ENCODE measurements around the gene MAEA. TPM values are rescaled to one million over a fixed set of nuclear protein-coding genes. Genes with fewer than 3 reads are reported as not detected.

MAEA gene
- total RNA-seq, 1 donor: 70.6 TPM

DNA sequence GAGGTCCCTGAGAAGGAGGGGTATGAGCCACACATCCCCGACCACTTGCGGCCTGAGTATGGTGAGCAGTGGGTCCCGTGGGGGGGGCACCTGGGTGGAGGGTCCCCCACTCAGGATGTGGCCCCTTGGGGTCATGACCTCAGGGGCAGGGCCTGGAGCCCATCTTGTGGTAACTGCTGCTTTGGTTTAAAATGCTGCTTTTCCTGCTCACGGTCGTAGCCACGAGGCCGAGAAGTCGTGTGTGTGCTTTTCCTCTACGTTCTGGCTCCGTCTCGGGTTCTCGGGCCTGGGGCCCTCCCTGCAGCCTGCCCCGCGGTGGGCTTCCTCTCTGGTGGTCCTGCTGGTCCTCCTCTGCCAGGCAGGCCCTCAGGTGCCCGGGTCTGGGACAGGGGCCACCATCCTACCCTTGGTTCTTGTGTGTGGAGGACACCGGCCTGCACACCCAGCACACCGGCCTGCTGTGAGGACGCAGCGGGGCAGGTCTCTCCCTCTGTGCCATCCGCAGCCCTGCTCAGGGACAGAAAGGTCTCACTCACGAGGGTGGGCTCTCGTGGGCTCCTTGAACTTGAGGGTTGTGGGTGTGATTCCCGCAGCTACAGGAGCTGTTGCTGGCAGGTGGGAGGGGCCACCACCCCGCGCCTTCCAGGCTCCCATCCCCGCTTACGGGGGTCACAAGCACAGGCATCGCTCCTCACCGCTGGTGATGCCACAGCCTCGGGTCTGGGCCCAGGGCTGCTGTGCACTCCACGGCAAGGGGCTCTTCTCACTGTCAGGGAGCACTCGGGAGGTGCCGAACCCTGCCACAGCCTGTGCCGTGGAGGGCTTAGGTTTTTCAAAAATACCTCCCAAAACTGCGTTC is 76.9 kb downstream of the MAEA start:
- H2AFZ ChIP-seq (ENCODE audit: low read length): no peak overlapping the region
- TF ChIP-seq, protein P1, sequence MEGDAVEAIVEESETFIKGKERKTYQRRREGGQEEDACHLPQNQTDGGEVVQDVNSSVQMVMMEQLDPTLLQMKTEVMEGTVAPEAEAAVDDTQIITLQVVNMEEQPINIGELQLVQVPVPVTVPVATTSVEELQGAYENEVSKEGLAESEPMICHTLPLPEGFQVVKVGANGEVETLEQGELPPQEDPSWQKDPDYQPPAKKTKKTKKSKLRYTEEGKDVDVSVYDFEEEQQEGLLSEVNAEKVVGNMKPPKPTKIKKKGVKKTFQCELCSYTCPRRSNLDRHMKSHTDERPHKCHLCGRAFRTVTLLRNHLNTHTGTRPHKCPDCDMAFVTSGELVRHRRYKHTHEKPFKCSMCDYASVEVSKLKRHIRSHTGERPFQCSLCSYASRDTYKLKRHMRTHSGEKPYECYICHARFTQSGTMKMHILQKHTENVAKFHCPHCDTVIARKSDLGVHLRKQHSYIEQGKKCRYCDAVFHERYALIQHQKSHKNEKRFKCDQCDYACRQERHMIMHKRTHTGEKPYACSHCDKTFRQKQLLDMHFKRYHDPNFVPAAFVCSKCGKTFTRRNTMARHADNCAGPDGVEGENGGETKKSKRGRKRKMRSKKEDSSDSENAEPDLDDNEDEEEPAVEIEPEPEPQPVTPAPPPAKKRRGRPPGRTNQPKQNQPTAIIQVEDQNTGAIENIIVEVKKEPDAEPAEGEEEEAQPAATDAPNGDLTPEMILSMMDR (IDR thresholded peaks at IDR 0.05; ENCODE audit: extremely low read depth, low read depth, low read length): no peak
- no peak overlapping the region for H3K4me3 ChIP-seq (ENCODE audit: insufficient read depth, low read length)
- peak; percentile 85 for DNase-seq (ENCODE audit: insufficient read length, low spot score, missing footprints)
- no peak overlapping the region for H3K27ac ChIP-seq (ENCODE audit: low read depth, low read length)
- no peak overlapping the region for H3K4me2 ChIP-seq (ENCODE audit: insufficient read depth, low read length)
- H3K27me3 ChIP-seq (ENCODE audit: insufficient read depth, low read length): no peaks in the 10 kb centered on the region
- H3K36me3 ChIP-seq (ENCODE audit: insufficient read depth, low read length): no peaks in the 10 kb centered on the region
- no peaks in the 10 kb centered on the region for H3K4me1 ChIP-seq (ENCODE audit: insufficient read depth, low read length)
- H3K79me2 ChIP-seq (ENCODE audit: insufficient read depth, low read length): no peaks in the 10 kb centered on the region
- no peaks in the 10 kb centered on the region for H4K20me1 ChIP-seq (ENCODE audit: insufficient read depth, low read length)
- H3K9me3 ChIP-seq (ENCODE audit: low read depth, low read length): no peaks in the 10 kb centered on the region

DNA sequence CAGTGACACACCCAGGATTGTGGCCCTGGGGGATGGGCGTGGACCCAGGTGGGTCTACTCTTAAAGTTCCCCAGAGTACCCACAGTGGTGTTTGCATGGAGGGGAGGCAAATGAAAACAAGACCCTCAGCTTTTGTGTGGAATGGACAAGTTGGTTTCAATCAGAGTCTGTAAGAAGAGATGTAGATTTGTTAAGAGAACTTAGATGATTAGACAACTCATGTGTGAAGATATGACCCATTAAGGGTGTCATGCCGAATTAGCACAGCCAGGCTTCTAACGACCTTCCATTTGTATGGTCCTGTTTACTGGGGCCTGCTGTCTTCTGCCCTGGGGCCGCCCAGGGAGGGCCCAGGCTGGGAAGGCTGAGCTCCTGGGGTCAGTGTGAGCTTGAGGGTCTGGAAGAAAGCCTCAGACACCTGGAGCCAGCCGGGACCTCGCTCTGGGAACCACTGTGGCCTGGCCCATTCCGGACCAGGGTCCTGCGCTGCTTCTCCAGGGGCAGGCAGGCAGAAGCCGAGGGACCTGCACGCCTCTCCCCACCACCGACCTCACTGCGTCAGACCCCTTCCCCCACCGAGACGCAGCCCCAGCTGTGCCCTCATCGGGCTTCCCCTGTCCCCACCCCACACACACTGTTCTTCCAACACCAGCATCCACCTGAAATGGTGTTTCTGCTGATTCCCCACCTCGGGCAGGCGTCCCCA is 77.7 kb downstream of the MAEA start:
- H4K20me1 ChIP-seq (ENCODE audit: insufficient read depth, low read length): no peaks in the 10 kb centered on the region
- H3K4me3 ChIP-seq (ENCODE audit: insufficient read depth, low read length): no peak overlapping the region
- no peaks in the 10 kb centered on the region for H3K9me3 ChIP-seq (ENCODE audit: low read depth, low read length)
- H3K36me3 ChIP-seq (ENCODE audit: insufficient read depth, low read length): no peaks in the 10 kb centered on the region
- no peak overlapping the region for H2AFZ ChIP-seq (ENCODE audit: low read length)
- TF ChIP-seq, protein P1 (IDR thresholded peaks at IDR 0.05; ENCODE audit: extremely low read depth, low read depth, low read length): no peak
- H3K27me3 ChIP-seq (ENCODE audit: insufficient read depth, low read length): no peaks in the 10 kb centered on the region
- H3K4me1 ChIP-seq (ENCODE audit: insufficient read depth, low read length): no peaks in the 10 kb centered on the region
- peak; percentile 90 for DNase-seq (ENCODE audit: insufficient read length, low spot score, missing footprints)
- no peaks in the 10 kb centered on the region for H3K79me2 ChIP-seq (ENCODE audit: insufficient read depth, low read length)
- H3K27ac ChIP-seq (ENCODE audit: low read depth, low read length): no peak overlapping the region
- H3K4me2 ChIP-seq (ENCODE audit: insufficient read depth, low read length): no peak overlapping the region

DNA sequence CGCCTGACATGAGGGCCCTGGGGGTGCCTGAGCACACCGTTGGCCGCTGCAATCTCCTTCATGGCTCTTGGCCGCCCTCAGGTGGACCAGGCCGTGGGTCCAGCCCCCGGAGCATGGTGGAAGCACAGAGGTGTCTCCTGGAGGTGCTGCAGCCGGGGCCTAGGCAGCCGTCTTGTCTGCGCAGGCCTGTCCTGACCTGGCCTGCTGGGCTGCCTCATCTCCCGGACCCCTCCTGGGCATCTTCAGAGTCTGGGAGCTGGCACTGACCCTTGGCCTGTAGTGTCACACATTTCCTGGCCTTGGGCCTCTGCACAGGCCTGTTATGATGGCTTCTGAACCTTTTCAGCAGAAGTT is 78.2 kb downstream of the MAEA start:
- Histone ChIP-seq H3K4me1 (ENCODE audit: insufficient read depth, low read length) (no peaks in the 10 kb centered on the region), H3K9me3 (ENCODE audit: low read depth, low read length) (no peaks in the 10 kb centered on the region), H3K4me2 (ENCODE audit: insufficient read depth, low read length) (no peak overlapping the region), H4K20me1 (ENCODE audit: insufficient read depth, low read length) (no peaks in the 10 kb centered on the region), H3K4me3 (ENCODE audit: insufficient read depth, low read length) (no peak overlapping the region), H3K36me3 (ENCODE audit: insufficient read depth, low read length) (no peaks in the 10 kb centered on the region), H3K27ac (ENCODE audit: low read depth, low read length) (no peak overlapping the region), H3K27me3 (ENCODE audit: insufficient read depth, low read length) (no peaks in the 10 kb centered on the region), H3K79me2 (ENCODE audit: insufficient read depth, low read length) (no peaks in the 10 kb centered on the region), H2AFZ (ENCODE audit: low read length) (no peak overlapping the region)
- TF ChIP-seq, protein P1 (IDR thresholded peaks at IDR 0.05; ENCODE audit: extremely low read depth, low read depth, low read length): no peak
- DNase-seq (ENCODE audit: insufficient read length, low spot score, missing footprints): no peak

DNA sequence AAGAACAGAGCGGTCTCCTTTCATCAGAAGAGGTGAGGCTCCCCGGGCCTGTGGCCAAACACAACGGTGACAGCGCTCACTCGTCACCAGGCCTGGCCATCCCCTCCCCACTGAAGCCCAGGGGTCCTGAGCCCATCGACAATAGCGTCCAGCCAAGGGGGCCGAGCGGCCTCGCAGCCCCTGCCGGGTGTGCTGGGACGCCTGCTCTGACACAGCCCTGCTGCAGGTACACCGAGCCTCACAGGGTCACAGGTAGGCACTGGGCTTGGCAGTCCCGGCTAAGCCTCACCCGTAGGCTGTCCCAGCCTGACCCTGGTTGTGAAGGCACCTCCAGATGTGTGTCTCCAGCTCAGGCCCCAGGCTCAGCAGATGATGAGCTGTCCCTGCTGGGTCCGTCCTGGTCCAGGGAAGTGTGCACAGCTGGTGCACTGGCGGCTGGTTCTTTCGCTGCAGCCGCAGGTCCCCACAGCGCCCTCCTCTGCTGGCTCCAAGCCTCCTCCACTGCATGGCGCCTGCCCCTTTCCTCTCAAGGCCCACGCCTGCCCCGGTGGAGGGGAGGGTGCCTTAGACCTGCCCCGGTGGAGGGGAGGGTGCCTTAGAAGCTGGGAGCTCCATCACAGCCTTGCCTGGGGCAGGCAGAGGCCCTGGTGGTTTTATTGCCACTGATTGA is 78.9 kb downstream of the MAEA start:
- Histone ChIP-seq H3K27ac (ENCODE audit: low read depth, low read length) (no peak overlapping the region), H3K4me2 (ENCODE audit: insufficient read depth, low read length) (no peak overlapping the region), H3K27me3 (ENCODE audit: insufficient read depth, low read length) (no peaks in the 10 kb centered on the region), H3K36me3 (ENCODE audit: insufficient read depth, low read length) (no peaks in the 10 kb centered on the region), H3K4me1 (ENCODE audit: insufficient read depth, low read length) (no peaks in the 10 kb centered on the region), H3K79me2 (ENCODE audit: insufficient read depth, low read length) (no peaks in the 10 kb centered on the region), H4K20me1 (ENCODE audit: insufficient read depth, low read length) (no peaks in the 10 kb centered on the region), H2AFZ (ENCODE audit: low read length) (no peak overlapping the region), H3K9me3 (ENCODE audit: low read depth, low read length) (no peaks in the 10 kb centered on the region), H3K4me3 (ENCODE audit: insufficient read depth, low read length) (no peak overlapping the region)
- DNase-seq (ENCODE audit: insufficient read length, low spot score, missing footprints): peak; percentile 81
- TF ChIP-seq, protein P1 (IDR thresholded peaks at IDR 0.05; ENCODE audit: extremely low read depth, low read depth, low read length): no peak
